Spleen (tissue), 11 donors: Measurements from ENCODE around the gene GID8. TPM values are rescaled to one million over a fixed set of nuclear protein-coding genes. Genes with fewer than 3 reads are reported as not detected.

Experiments used
- DNase-seq: peaks from one replicate; pipeline ENCODE4 v3.0.0-alpha.2; 2020
- H3K27ac ChIP-seq, 8 donors: fragments of 200-600 bp; sonication (generic) in 7 of 8; 1 replicate in 4 of 8; 2 replicates in 4 of 8; pipeline versions ENCODE4 v1.5.0 to v1.8.0; 2016 to 2021; ENCODE audit warnings: inconsistent platforms in 4 of 8, mild to moderate bottlenecking in 4 of 8, moderate library complexity in 1 of 8
- H3K27me3 ChIP-seq, 7 donors: fragments of 200-600 bp; sonication (generic) in 6 of 7; replicated peaks in 1 of 7; 1 replicate in 4 of 7; 2 replicates in 3 of 7; pipeline versions ENCODE4 v1.5.0 to v1.8.0; 2016 to 2021; ENCODE audit warnings: inconsistent platforms in 3 of 7, mild to moderate bottlenecking in 1 of 7
- H3K36me3 ChIP-seq, 6 donors: fragments of 200-600 bp; sonication (generic) in 5 of 6; 1 replicate in 4 of 6; 2 replicates in 2 of 6; pipeline versions ENCODE4 v1.5.0 to v1.8.0; 2016 to 2021; ENCODE audit warnings: inconsistent platforms in 2 of 6
- H3K4me1 ChIP-seq, 6 donors: fragments of 200-600 bp; sonication (generic) in 5 of 6; 1 replicate in 3 of 6; 2 replicates in 3 of 6; pipeline versions ENCODE4 v1.5.0 to v1.8.0; 2016 to 2021; ENCODE audit warnings: inconsistent platforms in 3 of 6
- H3K4me3 ChIP-seq, 8 donors: fragments of 200-600 bp; sonication (generic) in 7 of 8; 1 replicate in 4 of 8; 2 replicates in 4 of 8; pipeline versions ENCODE4 v1.5.0 to v1.8.0; 2016 to 2021; ENCODE audit warnings: inconsistent platforms in 4 of 8, mild to moderate bottlenecking in 4 of 8, moderate library complexity in 2 of 8
- H3K9me3 ChIP-seq, 8 donors: fragments of 200-600 bp; sonication (generic) in 7 of 8; 1 replicate in 4 of 8; 2 replicates in 4 of 8; pipeline versions ENCODE4 v1.5.0 to v1.8.0; 2016 to 2021; ENCODE audit warnings: inconsistent platforms in 4 of 8
- CTCF ChIP-seq, 11 experiments: fragments of 200-600 bp in 7 of 11; fragments of 450-650 bp in 4 of 11; sonication (generic) in 4 of 11; IDR thresholded peaks in 8 of 11; conservative IDR thresholded peaks in 3 of 11; 1 replicate in 7 of 11; 2 replicates in 4 of 11; pipeline versions ENCODE4 v1.4.0 to v1.8.0; 2016 to 2021; ENCODE audit warnings: antibody characterized with exemption in 11 of 11, inconsistent platforms in 4 of 11, mild to moderate bottlenecking in 1 of 11
- POLR2A ChIP-seq, 3 donors: fragments of 450-650 bp; IDR thresholded peaks; one replicate each; pipeline ENCODE4 v1.5.1; 2017; ENCODE audit warnings: antibody characterized with exemption in 3 of 3, mild to moderate bottlenecking in 1 of 3
- POLR2AphosphoS5 ChIP-seq, 3 donors: sonication (generic); formaldehyde crosslinking; IDR thresholded peaks; one replicate each; pipeline ENCODE4 v1.5.1; 2017; ENCODE audit warnings: antibody characterized with exemption in 3 of 3
- WGBS, 5 donors: extraction: QIAGEN DNeasy Blood & Tissue Kit in 3 of 5; methylation state at CpG; one replicate each; pipeline versions ENCODE4 v1.1.5 to v1.1.7; 2013 to 2018; 5-methylcytosine and 5-hydroxymethylcytosine counted together
- intact Hi-C: fragments of 100-400 bp; cut with DNase I; formaldehyde crosslinking; loops from one replicate; pipeline ENCODE4 v1.15.0; 2023; ENCODE audit warnings: low total_unique reads
- polyA plus RNA-seq, 3 donors: library from polyadenylated mRNA; stranded (reverse); fragments of 200-250 nt; gene quantifications; one replicate each; pipeline ENCODE4 v1.2.1, GENCODE V29; 2013
- total RNA-seq, 7 donors: library from RNA; depleted of rRNA in 3 of 7; stranded (reverse); fragments of >200 nt in 3 of 7; fragmentation: NEBNext Ultra II Directional in 4 of 7; extraction: Animal tissue kit (Norgen Biotek cat#: 25700) in 4 of 7; gene quantifications; one replicate each; pipeline versions ENCODE4 v1.1.0 to v1.2.1, GENCODE V29; 2016 to 2021
- donor health status: healthy with polysubstance abuse.
- donor health status: DM: no; HTN: no; CAD: no; lungs with moderate emphysema.
- donor health status: DM: no; HTN: no; CAD: no.
- donor health status: Bipolar disorder and iron deficiency.
- donor health status: healthy.
- donor health status: DM: no; HTN: no; CAD: no.
- donor health status: DM: yes; HTN: yes; CAD: no.

The GID8 gene
- total and polyA plus RNA-seq, 10 donors, result 9.7 to 33.3 (median 28.1) TPM

GRCh38 chr20:62987114-62987513, 49.2 kb downstream of the GID8 start:
- TF ChIP-seq CTCF (IDR thresholded peaks at IDR 0.05 in 8 of 11, conservative IDR thresholded peaks at IDR 0.05 in 3 of 11) (no peak), POLR2A (IDR thresholded peaks at IDR 0.05) (no peak), POLR2AphosphoS5 (IDR thresholded peaks at IDR 0.05) (no peak)
- H3K27me3 ChIP-seq, result peaks cover 0 to 91% (median 21%) of the 10 kb centered on the region in 7 donors
- no peaks in the 10 kb centered on the region for H3K36me3 ChIP-seq
- no peak for DNase-seq
- H3K4me1 ChIP-seq, result peaks cover 0 to 15% (median 3%) of the 10 kb centered on the region in 6 donors
- no peak overlapping the region for H3K27ac ChIP-seq
- H3K9me3 ChIP-seq, result no peaks in the 10 kb centered on the region
- H3K4me3 ChIP-seq, result no peak overlapping the region
- 59 to 77% (median 74%) methylated on average over 7 to 10 of the region's 10 CpGs for WGBS, 5 donors
- intact Hi-C loops, result no loop called here

- WGBS, 5 donors, result 24 to 36% (median 27%) methylated on average over 11 of the region's 11 CpGs
- Histone ChIP-seq H3K4me3 (peak overlapping the region in 2 of 8 donors; percentile 20 to 45), H3K27me3 (peaks cover 0 to 87% (median 17%) of the 10 kb centered on the region in 7 donors), H3K4me1 (peaks cover 0 to 10% (median 0%) of the 10 kb centered on the region in 6 donors), H3K9me3 (no peaks in the 10 kb centered on the region), H3K36me3 (no peaks in the 10 kb centered on the region), H3K27ac (no peak overlapping the region)
- DNase-seq, result no peak
- intact Hi-C loops, result no loop called here
- no peak for TF ChIP-seq CTCF (IDR thresholded peaks at IDR 0.05 in 8 of 11, conservative IDR thresholded peaks at IDR 0.05 in 3 of 11)
- TF ChIP-seq POLR2AphosphoS5 (IDR thresholded peaks at IDR 0.05), result no peak
- no peak for TF ChIP-seq POLR2A (IDR thresholded peaks at IDR 0.05)
Observed at GRCh38 chr20:62989201-62989601, 51.3 kb downstream of the GID8 start.

- H3K27me3 ChIP-seq, result peaks cover 0 to 87% (median 13%) of the 10 kb centered on the region in 7 donors
- intact Hi-C loops, result no loop called here
- TF ChIP-seq CTCF (IDR thresholded peaks at IDR 0.05 in 8 of 11, conservative IDR thresholded peaks at IDR 0.05 in 3 of 11) (no peak), POLR2AphosphoS5 (IDR thresholded peaks at IDR 0.05) (no peak)
- H3K27ac ChIP-seq, result no peak overlapping the region
- peaks cover 0 to 10% (median 0%) of the 10 kb centered on the region in 6 donors for H3K4me1 ChIP-seq
- 74 to 88% (median 84%) methylated on average over 19 to 22 of the region's 22 CpGs for WGBS, 5 donors
- no peak overlapping the region for H3K4me3 ChIP-seq
- H3K36me3 ChIP-seq, result no peaks in the 10 kb centered on the region
- no peaks in the 10 kb centered on the region for H3K9me3 ChIP-seq
- no peak for DNase-seq
Observed at GRCh38 chr20:62990306-62990825, 52.4 kb downstream of the GID8 start.

- DNase-seq, result no peak
- 67 to 81% (median 77%) methylated on average over 12 to 13 of the region's 13 CpGs for WGBS, 5 donors
- no peaks in the 10 kb centered on the region for H3K36me3 ChIP-seq
Observed at GRCh38 chr20:62991196-62991807, 53.4 kb downstream of the GID8 start.

More at GRCh38 chr20:62991196-62991807, 53.4 kb downstream of the GID8 start:
- Histone ChIP-seq H3K4me3 (no peak overlapping the region), H3K27me3 (peaks cover 0 to 87% (median 21%) of the 10 kb centered on the region in 7 donors), H3K27ac (no peak overlapping the region), H3K4me1 (peaks cover 0 to 10% (median 0%) of the 10 kb centered on the region in 6 donors), H3K9me3 (no peaks in the 10 kb centered on the region)
- TF ChIP-seq POLR2A (IDR thresholded peaks at IDR 0.05), result no peak
- no peak for TF ChIP-seq POLR2AphosphoS5 (IDR thresholded peaks at IDR 0.05)
- TF ChIP-seq CTCF (IDR thresholded peaks at IDR 0.05 in 8 of 11, conservative IDR thresholded peaks at IDR 0.05 in 3 of 11), result no peak
- intact Hi-C loops, result no loop called here
